Retinal pigment epithelial cell (primary cell): ENCODE measurements around the gene CD2AP.

Source experiments
- DNase-seq: peaks from one replicate; pipeline ENCODE4 v3.0.0-alpha.2; 2010; ENCODE audit warnings: low read depth
- H3K4me3 ChIP-seq: 2 replicates; pipeline ENCODE4 v1.5.1; 2011; ENCODE audit warnings: mild to moderate bottlenecking, low read length, control low read depth, moderate library complexity
- CTCF ChIP-seq: conservative IDR thresholded peaks from 2 replicates; pipeline ENCODE4 v1.5.1; 2011; ENCODE audit warnings: low read depth, low read length, control low read depth, inconsistent platforms

CD2AP gene

GRCh38 chr6:47674673-47675072 is 197.1 kb downstream of the CD2AP start:
- no peak for TF ChIP-seq CTCF
- no peak for DNase-seq
- no peak overlapping the region for H3K4me3 ChIP-seq
